Hepatocyte (in vitro differentiated cells): ENCODE data around the gene IFFO2. TPM values are rescaled to one million over a fixed set of nuclear protein-coding genes. Genes with fewer than 3 reads are reported as not detected.
A peak's percentile ranks its signal among the peaks of the same experiment; 100 is the strongest.

ENCODE experiments used
- DNase-seq: peaks from one replicate; pipeline ENCODE4 v3.0.0-alpha.2; 2016; ENCODE audit warnings: low spot score
- H2AFZ ChIP-seq: fragments of 200-600 bp; sonication (generic); 2 replicates; pipeline ENCODE4 v1.6.0; 2016; ENCODE audit warnings: antibody characterized with exemption, mild to moderate bottlenecking
- H3K27ac ChIP-seq: fragments of 200-600 bp; sonication (generic); 2 replicates; pipeline ENCODE4 v1.5.1; 2016; ENCODE audit warnings: mild to moderate bottlenecking
- H3K27me3 ChIP-seq: fragments of 200-600 bp; sonication (generic); 2 replicates; pipeline ENCODE4 v1.6.1; 2016
- H3K36me3 ChIP-seq: fragments of 200-600 bp; sonication (generic); replicated peaks from 2 replicates; pipeline ENCODE4 v1.5.1; 2016; ENCODE audit warnings: low read depth; ENCODE audit not compliant: insufficient read depth
- H3K4me1 ChIP-seq: fragments of 200-600 bp; sonication (generic); 2 replicates; pipeline ENCODE4 v1.5.1; 2016; ENCODE audit warnings: mild to moderate bottlenecking, moderate library complexity; ENCODE audit not compliant: insufficient read depth
- H3K4me2 ChIP-seq: fragments of 200-600 bp; sonication (generic); 2 replicates; pipeline ENCODE4 v1.6.0; 2016
- H3K4me3 ChIP-seq: fragments of 200-600 bp; sonication (generic); 2 replicates; pipeline ENCODE4 v1.5.1; 2016; ENCODE audit warnings: mild to moderate bottlenecking
- H3K79me2 ChIP-seq: fragments of 200-600 bp; sonication (generic); 2 replicates; pipeline ENCODE4 v1.6.0; 2017; ENCODE audit warnings: mild to moderate bottlenecking
- H3K9me2 ChIP-seq: fragments of 200-600 bp; sonication (generic); replicated peaks from 2 replicates; pipeline ENCODE4 v1.6.0; 2017; ENCODE audit warnings: mild to moderate bottlenecking; ENCODE audit not compliant: insufficient read depth
- H3K9me3 ChIP-seq: fragments of 200-600 bp; sonication (generic); 2 replicates; pipeline ENCODE4 v1.5.1; 2016; ENCODE audit warnings: low read depth, mild to moderate bottlenecking
- H4K20me1 ChIP-seq: fragments of 200-600 bp; sonication (generic); 2 replicates; pipeline ENCODE4 v1.6.0; 2016; ENCODE audit warnings: mild to moderate bottlenecking; ENCODE audit not compliant: insufficient read depth, poor library complexity, severe bottlenecking
- EZH2 ChIP-seq: fragments of 200-600 bp; sonication (generic); IDR thresholded peaks from 2 replicates; pipeline ENCODE4 v1.6.1; 2016; ENCODE audit warnings: antibody characterized with exemption, mild to moderate bottlenecking, borderline replicate concordance
- EZH2phosphoT487 ChIP-seq: fragments of 200-600 bp; sonication (generic); IDR thresholded peaks from one replicate; pipeline ENCODE4 v1.6.1; 2018; ENCODE audit warnings: antibody characterized with exemption, mild to moderate bottlenecking, low read depth, moderate library complexity; ENCODE audit not compliant: unreplicated experiment, severe bottlenecking
- WGBS: methylation state at CpG from one replicate; pipeline ENCODE4 v1.1.6; 2016; ENCODE audit warnings: low lambda C conversion rate; ENCODE audit errors: missing lambda C conversion rate; 5-methylcytosine and 5-hydroxymethylcytosine counted together
- polyA plus RNA-seq: library from polyadenylated mRNA; unstranded; fragments of >200 nt; fragmentation: Nextera tagmentation; extraction: Ambion mirVana; gene quantifications from 2 replicates; pipeline ENCODE4 v1.2.1, GENCODE V29; 2016
- total RNA-seq: library from RNA; depleted of rRNA; stranded (reverse); fragments of >200 nt; gene quantifications from 2 replicates; pipeline ENCODE4 v1.2.3, GENCODE V29; 2014
- TF ChIP-seq, protein P1 (sequence below): fragments of 200-600 bp; sonication (generic); IDR thresholded peaks from 2 replicates; pipeline ENCODE4 v1.5.1; 2016; ENCODE audit warnings: antibody characterized with exemption, mild to moderate bottlenecking; ENCODE audit not compliant: poor library complexity

Gene IFFO2
- total and polyA plus RNA-seq, 2 experiments from 2014 or later, result 0.85 to 7.2 TPM

DNA sequence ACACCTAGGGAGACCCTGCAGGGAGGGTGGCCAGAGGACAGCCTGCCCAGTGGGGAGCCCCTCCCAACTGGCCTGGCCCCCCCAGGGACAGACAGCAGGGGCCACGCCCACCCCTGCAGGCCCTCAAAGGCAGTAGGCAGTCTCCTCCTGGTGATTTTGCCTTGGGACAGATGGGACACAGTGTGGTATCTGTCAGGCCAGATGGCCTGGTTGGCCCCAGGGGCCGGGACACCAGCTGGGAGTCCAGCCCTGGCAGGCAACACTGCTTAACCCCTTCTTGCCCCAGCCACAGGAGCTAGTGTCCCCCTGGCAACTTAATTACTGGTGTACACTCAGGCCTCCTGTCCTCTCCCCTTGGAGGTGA, 17.8 kb downstream of the IFFO2 start:
- peaks cover 6% of the 10 kb centered on the region for H3K4me1 ChIP-seq
- H3K9me3 ChIP-seq, result no peaks in the 10 kb centered on the region
- H3K9me2 ChIP-seq, result no peaks in the 10 kb centered on the region
- no peak overlapping the region for H3K27ac ChIP-seq
- 61% methylated on average over 2 of the region's 2 CpGs for whole genome bisulfite sequencing
- no peaks in the 10 kb centered on the region for H4K20me1 ChIP-seq
- no peak overlapping the region for H2AFZ ChIP-seq
- DNase-seq, result no peak
- H3K36me3 ChIP-seq, result no peaks in the 10 kb centered on the region
- no peaks in the 10 kb centered on the region for H3K27me3 ChIP-seq
- H3K79me2 ChIP-seq, result peaks cover 19% of the 10 kb centered on the region
- no peak overlapping the region for H3K4me3 ChIP-seq
- TF ChIP-seq, protein P1, sequence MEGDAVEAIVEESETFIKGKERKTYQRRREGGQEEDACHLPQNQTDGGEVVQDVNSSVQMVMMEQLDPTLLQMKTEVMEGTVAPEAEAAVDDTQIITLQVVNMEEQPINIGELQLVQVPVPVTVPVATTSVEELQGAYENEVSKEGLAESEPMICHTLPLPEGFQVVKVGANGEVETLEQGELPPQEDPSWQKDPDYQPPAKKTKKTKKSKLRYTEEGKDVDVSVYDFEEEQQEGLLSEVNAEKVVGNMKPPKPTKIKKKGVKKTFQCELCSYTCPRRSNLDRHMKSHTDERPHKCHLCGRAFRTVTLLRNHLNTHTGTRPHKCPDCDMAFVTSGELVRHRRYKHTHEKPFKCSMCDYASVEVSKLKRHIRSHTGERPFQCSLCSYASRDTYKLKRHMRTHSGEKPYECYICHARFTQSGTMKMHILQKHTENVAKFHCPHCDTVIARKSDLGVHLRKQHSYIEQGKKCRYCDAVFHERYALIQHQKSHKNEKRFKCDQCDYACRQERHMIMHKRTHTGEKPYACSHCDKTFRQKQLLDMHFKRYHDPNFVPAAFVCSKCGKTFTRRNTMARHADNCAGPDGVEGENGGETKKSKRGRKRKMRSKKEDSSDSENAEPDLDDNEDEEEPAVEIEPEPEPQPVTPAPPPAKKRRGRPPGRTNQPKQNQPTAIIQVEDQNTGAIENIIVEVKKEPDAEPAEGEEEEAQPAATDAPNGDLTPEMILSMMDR, result no peak
- no peak for TF ChIP-seq EZH2phosphoT487
- TF ChIP-seq EZH2, result no peak
- H3K4me2 ChIP-seq, result no peak overlapping the region

DNA sequence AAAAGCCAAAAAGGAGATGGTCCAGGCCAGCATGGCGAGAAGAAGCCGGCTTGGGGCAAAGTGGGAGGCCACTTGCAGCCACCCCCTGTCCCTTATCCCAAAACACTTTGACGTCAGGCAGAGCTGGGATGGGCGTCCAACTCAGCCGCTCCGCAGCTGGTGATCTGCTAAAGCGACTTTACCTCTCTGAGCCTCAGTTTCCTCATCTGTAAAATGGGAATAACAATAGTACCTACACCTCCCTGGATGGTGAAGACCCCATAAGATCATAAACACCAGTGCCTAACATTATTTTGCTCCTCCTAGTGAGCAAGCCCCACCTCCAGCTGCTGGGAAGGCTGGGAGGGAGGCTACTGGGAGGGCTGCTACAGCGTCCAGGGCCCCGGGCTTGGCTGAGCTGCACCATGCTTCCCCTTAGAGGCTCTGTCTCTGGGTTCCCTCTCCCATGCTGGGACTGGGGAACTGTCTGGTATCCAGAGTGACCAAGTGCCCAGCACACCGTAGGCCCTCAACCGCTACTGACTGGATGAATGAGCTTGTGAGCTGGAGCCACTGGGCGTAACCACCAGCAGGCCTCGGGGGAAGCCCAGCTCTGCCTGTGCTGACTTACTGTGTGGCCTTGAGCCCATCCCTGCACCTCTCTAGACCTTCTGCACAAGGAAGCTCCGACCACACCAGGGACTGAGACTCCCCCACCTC, 18.3 kb downstream of the IFFO2 start:
- DNase-seq, result no peak
- no peaks in the 10 kb centered on the region for H4K20me1 ChIP-seq
- H3K27me3 ChIP-seq, result no peaks in the 10 kb centered on the region
- H3K9me3 ChIP-seq, result no peaks in the 10 kb centered on the region
- H3K9me2 ChIP-seq, result no peaks in the 10 kb centered on the region
- H2AFZ ChIP-seq, result no peak overlapping the region
- H3K4me3 ChIP-seq, result no peak overlapping the region
- peaks cover 6% of the 10 kb centered on the region for H3K4me1 ChIP-seq
- H3K36me3 ChIP-seq, result no peaks in the 10 kb centered on the region
- H3K4me2 ChIP-seq, result no peak overlapping the region
- H3K27ac ChIP-seq, result no peak overlapping the region
- peaks cover 15% of the 10 kb centered on the region for H3K79me2 ChIP-seq
- TF ChIP-seq EZH2phosphoT487 (no peak), EZH2 (no peak)
- TF ChIP-seq, protein P1, result no peak
- whole genome bisulfite sequencing, result 93% methylated on average over 13 of the region's 14 CpGs

DNA sequence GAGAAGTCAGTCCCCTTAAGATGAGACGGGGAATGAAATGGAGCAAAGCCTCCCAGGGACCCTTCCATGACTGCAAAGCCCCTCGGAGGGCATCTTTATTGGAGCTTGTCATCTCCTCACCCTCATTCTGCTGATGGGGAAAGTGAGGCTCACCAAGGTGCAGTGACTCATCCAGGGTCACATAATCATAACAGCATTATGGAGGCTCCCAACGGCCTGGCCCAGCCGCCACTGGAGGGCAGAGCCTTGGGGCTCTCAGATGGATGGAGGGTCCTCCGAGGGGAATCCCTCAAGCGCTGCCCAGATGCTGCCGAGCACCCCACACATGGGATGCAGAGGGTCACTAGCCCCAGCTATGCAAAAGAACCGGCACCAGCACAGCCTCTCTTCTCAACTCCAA, 18.9 kb downstream of the IFFO2 start:
- no peak overlapping the region for H2AFZ ChIP-seq
- peak overlapping the region; percentile 28 for H3K27ac ChIP-seq
- no peak overlapping the region for H3K4me2 ChIP-seq
- peaks cover 10% of the 10 kb centered on the region for H3K79me2 ChIP-seq
- no peaks in the 10 kb centered on the region for H3K36me3 ChIP-seq
- no peak overlapping the region for H3K4me3 ChIP-seq
- H3K9me2 ChIP-seq, result no peaks in the 10 kb centered on the region
- no peak for TF ChIP-seq EZH2phosphoT487
- TF ChIP-seq, protein P1, result no peak
- TF ChIP-seq EZH2, result no peak
- peaks cover 6% of the 10 kb centered on the region for H3K4me1 ChIP-seq
- 82% methylated on average over 8 of the region's 8 CpGs for WGBS
- H3K9me3 ChIP-seq, result no peaks in the 10 kb centered on the region
- DNase-seq, result no peak
- H3K27me3 ChIP-seq, result no peaks in the 10 kb centered on the region
- H4K20me1 ChIP-seq, result no peaks in the 10 kb centered on the region
